ENCODE data around the gene ADARB2. TPM values are rescaled to one million over a fixed set of nuclear protein-coding genes. Genes with fewer than 3 reads are reported as not detected.

The ADARB2 gene
- polyA plus RNA-seq, 6 donors from 2014 or later = 0.10 to 0.12 TPM; not detected in 4

GRCh38 chr10:1141261-1141660, 596.1 kb downstream of the ADARB2 start:
- Mint-ChIP-seq H3K9me3 (peaks cover 15 to 63% (median 48%) of the 10 kb centered on the region in 7 donors), H3K4me3 (no peak overlapping the region), H3K36me3 (peaks cover 26 to 44% of the 10 kb centered on the region in 2 donors), H3K27ac (no peak overlapping the region), H3K4me1 (no peaks in the 10 kb centered on the region), H3K27me3 (peaks cover 12 to 17% (median 16%) of the 10 kb centered on the region in 3 donors)
- DNase-seq (no peak), ATAC-seq (ENCODE audit: low read depth in 2 of 2) (no peak)

DNA sequence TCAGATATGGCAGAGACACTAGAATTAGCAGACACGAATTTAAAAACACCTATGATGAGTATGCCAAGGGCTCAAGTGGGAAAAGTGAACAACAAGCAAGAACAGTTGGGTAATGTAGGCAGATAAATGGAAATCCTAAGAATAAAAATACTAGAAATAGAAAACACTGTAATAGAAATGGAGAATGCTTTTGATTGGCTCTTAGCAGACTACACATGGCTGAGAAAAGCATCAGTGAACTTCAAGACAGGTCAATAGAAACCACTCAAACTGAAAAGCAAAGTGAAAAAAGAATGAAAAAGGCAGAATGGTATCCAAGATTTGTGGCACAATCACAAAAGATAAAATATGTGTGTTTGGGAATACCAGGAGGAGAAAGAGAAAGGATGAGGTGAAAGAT, 598.8 kb downstream of the ADARB2 start:
- H3K27me3 Mint-ChIP-seq = peaks cover 6 to 16% (median 16%) of the 10 kb centered on the region in 3 donors
- no peaks in the 10 kb centered on the region for H3K4me1 Mint-ChIP-seq
- peaks cover 18 to 25% of the 10 kb centered on the region in 2 donors for H3K36me3 Mint-ChIP-seq
- H3K4me3 Mint-ChIP-seq = no peak overlapping the region
- H3K9me3 Mint-ChIP-seq = peaks cover 10 to 39% (median 29%) of the 10 kb centered on the region in 7 donors
- DNase-seq (no peak), ATAC-seq (ENCODE audit: low read depth in 2 of 2) (no peak)
- no peak overlapping the region for H3K27ac Mint-ChIP-seq

DNA sequence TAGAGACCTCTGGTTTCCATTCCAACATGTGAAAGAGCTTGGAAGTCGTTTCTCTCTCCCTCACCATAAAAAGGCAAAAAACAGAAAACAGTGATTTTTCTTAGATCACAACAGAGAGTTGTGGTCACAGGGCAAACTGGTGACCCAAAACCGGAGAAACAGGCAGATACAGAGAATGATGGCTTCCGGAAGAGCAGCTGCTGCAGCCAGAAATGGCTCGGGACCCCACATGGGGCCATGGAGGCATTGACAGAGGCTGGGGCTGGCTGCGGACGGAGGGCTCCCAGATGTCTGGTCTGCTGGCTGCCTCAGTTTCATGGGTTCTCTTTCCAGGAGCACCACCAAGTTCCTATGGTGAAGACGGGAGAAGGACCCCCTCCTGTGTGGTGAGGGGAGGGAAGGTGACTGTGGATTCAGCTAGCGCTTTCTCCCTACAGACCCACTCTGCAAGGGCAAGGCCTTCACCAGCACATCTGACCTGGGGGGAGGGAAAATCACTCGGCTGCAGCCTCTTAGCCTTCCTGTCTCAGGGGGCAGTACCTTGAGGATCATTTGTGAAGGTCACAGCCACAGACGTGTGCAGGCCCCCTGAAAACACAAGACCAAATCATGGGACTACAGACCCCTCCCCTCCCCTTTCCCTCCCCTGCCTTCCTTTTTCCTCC, 599.7 kb downstream of the ADARB2 start:
- DNase-seq = no peak
- Mint-ChIP-seq H3K9me3 (peaks cover 10 to 39% (median 29%) of the 10 kb centered on the region in 7 donors), H3K4me1 (no peaks in the 10 kb centered on the region), H3K27ac (no peak overlapping the region), H3K27me3 (peaks cover 3 to 13% (median 13%) of the 10 kb centered on the region in 3 donors), H3K4me3 (no peak overlapping the region), H3K36me3 (peaks cover 18 to 25% of the 10 kb centered on the region in 2 donors)
- no peak for ATAC-seq (ENCODE audit: low read depth in 2 of 2)

GRCh38 chr10:1136268-1136667, 601.1 kb downstream of the ADARB2 start:
- H3K27me3 Mint-ChIP-seq = peaks cover 0 to 6% (median 5%) of the 10 kb centered on the region in 3 donors
- peaks cover 10 to 37% (median 29%) of the 10 kb centered on the region in 7 donors for H3K9me3 Mint-ChIP-seq
- peaks cover 23 to 29% of the 10 kb centered on the region in 2 donors for H3K36me3 Mint-ChIP-seq
- ATAC-seq (ENCODE audit: low read depth in 2 of 2) (no peak), DNase-seq (no peak)
- H3K4me1 Mint-ChIP-seq = no peaks in the 10 kb centered on the region
- H3K27ac Mint-ChIP-seq = no peak overlapping the region
- H3K4me3 Mint-ChIP-seq = no peak overlapping the region

GRCh38 chr10:1134156-1134555, 603.2 kb downstream of the ADARB2 start:
- ATAC-seq (ENCODE audit: low read depth in 2 of 2) = no peak

GRCh38 chr10:1133495-1134045, 603.8 kb downstream of the ADARB2 start:
- peaks cover 2 to 13% (median 10%) of the 10 kb centered on the region in 7 donors for H3K9me3 Mint-ChIP-seq
- no peak for DNase-seq
- no peak for ATAC-seq (ENCODE audit: low read depth in 2 of 2)
- H3K4me3 Mint-ChIP-seq = no peak overlapping the region
- no peaks in the 10 kb centered on the region for H3K4me1 Mint-ChIP-seq
- H3K27ac Mint-ChIP-seq = peak overlapping the region in 1 of 6 donors; percentile 12
- H3K36me3 Mint-ChIP-seq = peaks cover 32 to 33% of the 10 kb centered on the region in 2 donors
- H3K27me3 Mint-ChIP-seq = no peaks in the 10 kb centered on the region

More at GRCh38 chr10:1134156-1134555, 603.2 kb downstream of the ADARB2 start:
- Mint-ChIP-seq H3K4me1 (no peaks in the 10 kb centered on the region), H3K4me3 (no peak overlapping the region), H3K27me3 (no peaks in the 10 kb centered on the region), H3K36me3 (peaks cover 32 to 34% of the 10 kb centered on the region in 2 donors), H3K9me3 (peaks cover 8 to 19% (median 15%) of the 10 kb centered on the region in 7 donors), H3K27ac (no peak overlapping the region)
- DNase-seq = no peak

GRCh38 chr10:1132584-1132983, 604.7 kb downstream of the ADARB2 start:
- DNase-seq (no peak), ATAC-seq (ENCODE audit: low read depth in 2 of 2) (no peak)
- Mint-ChIP-seq H3K4me1 (no peaks in the 10 kb centered on the region), H3K27me3 (no peaks in the 10 kb centered on the region), H3K9me3 (peaks cover 0 to 7% (median 4%) of the 10 kb centered on the region in 7 donors), H3K4me3 (no peak overlapping the region), H3K36me3 (peaks cover 34 to 39% of the 10 kb centered on the region in 2 donors), H3K27ac (no peak overlapping the region)

DNA sequence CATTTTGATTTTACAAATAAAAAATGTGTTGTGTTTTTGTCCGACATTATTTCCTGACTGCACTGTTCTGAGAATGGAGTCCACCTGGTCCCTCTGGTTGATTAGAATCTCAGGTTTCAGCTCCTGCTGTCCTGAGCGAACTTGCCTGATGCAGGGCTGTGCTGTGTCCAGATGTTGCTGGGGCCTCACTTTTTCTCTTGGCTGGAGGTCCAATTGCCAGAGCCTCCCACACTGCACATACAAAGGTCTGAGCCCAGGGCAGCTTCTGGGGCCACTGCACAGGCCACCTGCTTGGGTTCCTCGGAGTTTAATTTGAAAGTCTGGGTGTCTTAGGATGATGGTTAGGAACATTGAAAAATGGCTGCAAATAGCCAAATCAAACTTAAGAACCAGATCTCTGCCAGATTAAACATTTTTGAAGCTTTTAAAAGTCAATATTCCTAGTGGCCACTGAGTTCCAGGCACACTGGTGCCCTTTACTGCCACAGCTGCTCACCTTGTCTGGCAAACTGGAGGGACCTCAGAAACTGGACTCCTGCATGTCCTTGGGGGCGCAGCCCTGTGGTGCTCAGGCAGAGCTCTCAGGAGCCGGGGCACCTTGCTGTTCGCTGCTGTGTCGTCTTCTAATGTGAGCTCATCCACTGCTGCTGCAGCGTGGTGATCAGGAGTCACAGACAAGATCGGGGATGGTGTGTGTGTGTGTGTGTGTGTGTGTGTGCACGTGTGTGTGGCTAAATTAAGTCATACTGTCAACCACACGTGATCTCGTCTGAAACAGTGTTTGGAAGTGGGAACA, 606.1 kb downstream of the ADARB2 start:
- H3K9me3 Mint-ChIP-seq = no peaks in the 10 kb centered on the region
- ATAC-seq (ENCODE audit: low read depth in 2 of 2) (no peak), DNase-seq (no peak)
- H3K4me3 Mint-ChIP-seq = no peak overlapping the region
- no peaks in the 10 kb centered on the region for H3K4me1 Mint-ChIP-seq
- H3K36me3 Mint-ChIP-seq = peaks cover 39 to 43% of the 10 kb centered on the region in 2 donors
- H3K27ac Mint-ChIP-seq = peak overlapping the region in 3 of 6 donors; percentile 24 to 67 (median 62)
- H3K27me3 Mint-ChIP-seq = no peaks in the 10 kb centered on the region

DNA sequence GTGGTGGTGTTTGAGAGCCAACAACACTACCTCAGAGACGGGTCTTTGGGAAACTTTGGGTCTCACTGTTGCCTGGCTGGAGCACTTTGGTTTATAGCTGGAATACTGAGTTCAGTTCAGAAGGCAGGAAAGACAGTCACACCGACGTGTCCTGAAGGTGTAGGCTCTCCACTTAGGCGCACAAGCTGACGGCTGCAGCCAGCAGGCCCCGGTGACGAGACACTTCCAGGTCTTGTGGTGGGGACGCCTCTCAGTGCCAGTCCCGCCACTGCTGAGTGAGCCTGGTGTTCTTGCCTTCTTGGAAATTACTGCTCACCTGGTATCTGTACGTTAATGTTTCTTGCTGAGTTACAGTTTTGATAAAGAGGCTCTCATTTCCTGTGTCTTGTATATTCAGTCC, 607.1 kb downstream of the ADARB2 start:
- DNase-seq = no peak
- Mint-ChIP-seq H3K4me3 (no peak overlapping the region), H3K9me3 (no peaks in the 10 kb centered on the region), H3K36me3 (peaks cover 47 to 48% of the 10 kb centered on the region in 2 donors), H3K4me1 (no peaks in the 10 kb centered on the region), H3K27ac (no peak overlapping the region), H3K27me3 (no peaks in the 10 kb centered on the region)
- ATAC-seq (ENCODE audit: low read depth in 2 of 2) = no peak

DNA sequence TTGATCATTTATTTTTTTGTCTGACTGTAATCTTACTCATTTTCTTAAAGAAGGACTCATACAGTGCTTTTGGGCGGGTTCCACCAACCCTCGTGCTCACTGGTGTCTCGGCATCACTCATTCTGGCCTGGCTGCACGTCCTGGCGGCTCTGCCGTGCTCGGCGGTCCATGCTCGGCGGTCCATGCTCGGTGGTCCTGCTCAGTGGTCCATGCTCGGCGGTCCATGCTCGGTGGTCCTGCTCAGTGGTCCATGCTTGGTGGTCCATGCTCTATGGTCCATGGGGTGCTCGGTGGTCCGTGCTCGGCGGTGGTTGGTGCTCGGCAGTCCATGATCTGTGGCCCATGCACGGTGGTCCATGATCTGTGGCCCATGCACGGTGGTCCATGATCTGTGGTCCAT, 608.7 kb downstream of the ADARB2 start:
- DNase-seq (no peak), ATAC-seq (ENCODE audit: low read depth in 2 of 2) (no peak)
- Mint-ChIP-seq H3K36me3 (peaks cover 60 to 63% of the 10 kb centered on the region in 2 donors), H3K4me3 (no peak overlapping the region), H3K27me3 (no peaks in the 10 kb centered on the region), H3K4me1 (peaks cover under 1 to 2% (median 2%) of the 10 kb centered on the region in 3 donors), H3K27ac (no peak overlapping the region), H3K9me3 (no peaks in the 10 kb centered on the region)

DNA sequence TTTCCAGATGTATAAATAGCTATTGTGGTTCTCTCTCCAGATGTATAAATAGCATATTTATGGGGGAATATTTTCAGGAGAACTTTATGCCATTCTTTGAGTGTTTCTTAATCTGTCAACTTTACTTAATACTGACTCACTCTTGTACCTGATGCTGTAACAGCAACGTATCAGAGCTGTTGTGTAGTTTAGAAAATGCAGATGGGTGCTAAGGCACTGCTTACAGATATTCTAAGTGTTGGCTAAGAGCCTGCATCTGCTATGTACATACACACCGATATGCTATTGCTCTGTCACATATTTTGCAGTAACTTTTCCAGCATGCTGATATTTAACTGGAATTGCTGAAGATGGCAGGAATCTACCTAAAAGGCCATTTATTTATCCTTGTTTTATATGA, 609.2 kb downstream of the ADARB2 start:
- Mint-ChIP-seq H3K27ac (peak overlapping the region in 1 of 6 donors; percentile 36), H3K4me3 (no peak overlapping the region), H3K27me3 (no peaks in the 10 kb centered on the region), H3K9me3 (no peaks in the 10 kb centered on the region), H3K4me1 (peaks cover 3 to 7% (median 6%) of the 10 kb centered on the region in 3 donors), H3K36me3 (peaks cover 64 to 66% of the 10 kb centered on the region in 2 donors)
- no peak for ATAC-seq (ENCODE audit: low read depth in 2 of 2)
- no peak for DNase-seq

- Mint-ChIP-seq H3K9me3 (no peaks in the 10 kb centered on the region), H3K36me3 (peaks cover 66% of the 10 kb centered on the region in 2 donors), H3K4me1 (peaks cover 6 to 7% (median 6%) of the 10 kb centered on the region in 3 donors), H3K27me3 (no peaks in the 10 kb centered on the region), H3K4me3 (no peak overlapping the region), H3K27ac (peak overlapping the region in 1 of 6 donors; percentile 81)
- no peak for ATAC-seq (ENCODE audit: low read depth in 2 of 2)
- DNase-seq = no peak
Measured at GRCh38 chr10:1127629-1128028, 609.7 kb downstream of the ADARB2 start.
